Ovary (tissue), 3 donors: ENCODE results near the gene PROX1.

ENCODE experiments used
- EP300 ChIP-seq: sonication (generic); formaldehyde crosslinking; IDR thresholded peaks from one replicate; pipeline ENCODE4 v1.6.1; 2017; ENCODE audit warnings: antibody characterized with exemption
- POLR2A ChIP-seq: fragments of 450-650 bp; IDR thresholded peaks from one replicate; pipeline ENCODE4 v1.6.1; 2017; ENCODE audit warnings: antibody characterized with exemption, mild to moderate bottlenecking, moderate library complexity
- TF ChIP-seq, protein P1 (sequence below), 3 donors: fragments of 450-650 bp in 2 of 3; fragments of 200-600 bp in 1 of 3; IDR thresholded peaks; one replicate each; pipeline versions ENCODE4 v1.5.1 to v1.8.0; 2016 to 2022; ENCODE audit warnings: antibody characterized with exemption in 3 of 3, mild to moderate bottlenecking in 1 of 3
- donor health status: DM: no; HTN: no; CAD: no.

DNA sequence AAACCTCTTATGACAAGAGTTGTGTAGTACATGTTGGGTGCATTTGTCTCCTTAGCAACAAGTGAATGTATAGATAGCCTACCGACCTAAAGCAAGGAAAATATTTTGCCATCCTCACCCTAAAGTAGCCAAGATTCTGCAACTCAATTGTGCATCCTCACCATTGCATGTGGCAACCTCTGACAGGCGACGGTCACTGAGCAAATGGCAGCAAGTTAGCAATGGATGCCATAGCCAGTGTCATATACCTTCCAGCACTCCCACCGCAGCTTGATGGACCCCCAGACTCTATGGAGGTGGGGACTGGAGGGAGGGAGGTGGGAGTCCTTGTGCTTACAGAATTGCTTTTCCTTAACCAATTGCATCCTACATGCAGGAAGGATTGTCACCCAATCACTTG, 17.0 kb downstream of the PROX1 start:
- TF ChIP-seq, protein P1, sequence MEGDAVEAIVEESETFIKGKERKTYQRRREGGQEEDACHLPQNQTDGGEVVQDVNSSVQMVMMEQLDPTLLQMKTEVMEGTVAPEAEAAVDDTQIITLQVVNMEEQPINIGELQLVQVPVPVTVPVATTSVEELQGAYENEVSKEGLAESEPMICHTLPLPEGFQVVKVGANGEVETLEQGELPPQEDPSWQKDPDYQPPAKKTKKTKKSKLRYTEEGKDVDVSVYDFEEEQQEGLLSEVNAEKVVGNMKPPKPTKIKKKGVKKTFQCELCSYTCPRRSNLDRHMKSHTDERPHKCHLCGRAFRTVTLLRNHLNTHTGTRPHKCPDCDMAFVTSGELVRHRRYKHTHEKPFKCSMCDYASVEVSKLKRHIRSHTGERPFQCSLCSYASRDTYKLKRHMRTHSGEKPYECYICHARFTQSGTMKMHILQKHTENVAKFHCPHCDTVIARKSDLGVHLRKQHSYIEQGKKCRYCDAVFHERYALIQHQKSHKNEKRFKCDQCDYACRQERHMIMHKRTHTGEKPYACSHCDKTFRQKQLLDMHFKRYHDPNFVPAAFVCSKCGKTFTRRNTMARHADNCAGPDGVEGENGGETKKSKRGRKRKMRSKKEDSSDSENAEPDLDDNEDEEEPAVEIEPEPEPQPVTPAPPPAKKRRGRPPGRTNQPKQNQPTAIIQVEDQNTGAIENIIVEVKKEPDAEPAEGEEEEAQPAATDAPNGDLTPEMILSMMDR (IDR thresholded peaks at IDR 0.05): no peak
- TF ChIP-seq EP300: no peak
- TF ChIP-seq POLR2A: no peak
